ENCODE measurements around the gene ADTRP.

- TF ChIP-seq ISL1 (CRISPR knock-in tag; IDR thresholded peaks at IDR 0.05): peak; percentile 84
- no peak for TF ChIP-seq ARNTL (CRISPR knock-in tag; IDR thresholded peaks at IDR 0.05; ENCODE audit: borderline replicate concordance, low read depth)
- no peak for TF ChIP-seq CSDC2 (CRISPR knock-in tag; IDR thresholded peaks at IDR 0.05)
- peak; percentile 49; the same call in 1 of the 2 replicates for TF ChIP-seq CREB5 (CRISPR knock-in tag; IDR thresholded peaks at IDR 0.05; ENCODE audit: low read depth)
- TF ChIP-seq GLIS3 (CRISPR knock-in tag; IDR thresholded peaks at IDR 0.05): no peak
- no peak for TF ChIP-seq ZFP3 (CRISPR knock-in tag; IDR thresholded peaks at IDR 0.05)
- no peak for TF ChIP-seq PATZ1 (CRISPR knock-in tag; IDR thresholded peaks at IDR 0.05; ENCODE audit: borderline replicate concordance)
- TF ChIP-seq TSHZ2 (CRISPR knock-in tag; IDR thresholded peaks at IDR 0.05): no peak
- TF ChIP-seq BACH2 (CRISPR knock-in tag; IDR thresholded peaks at IDR 0.05; ENCODE audit: borderline replicate concordance): no peak
- no peak for TF ChIP-seq ZNF565 (CRISPR knock-in tag; conservative IDR thresholded peaks at IDR 0.05; ENCODE audit: low read depth)
- TF ChIP-seq TCF4 (CRISPR knock-in tag; IDR thresholded peaks at IDR 0.05; ENCODE audit: borderline replicate concordance): no peak
- TF ChIP-seq PPARA (CRISPR knock-in tag; IDR thresholded peaks at IDR 0.05; ENCODE audit: borderline replicate concordance): no peak
- no peak for TF ChIP-seq RARB (CRISPR knock-in tag; IDR thresholded peaks at IDR 0.05)
- no peak for TF ChIP-seq ESRRG (CRISPR knock-in tag; IDR thresholded peaks at IDR 0.05)
Observed at GRCh38 chr6:11685481-11686093, 93.0 kb downstream of the ADTRP start.

All from SK-N-SH treated with all-trans-retinoic acid at 6 μM for 48 hours (cell line).